Measurements from ENCODE around the gene NOTO. TPM values are rescaled to one million over a fixed set of nuclear protein-coding genes. Genes with fewer than 3 reads are reported as not detected.

Gene NOTO
- total and polyA plus RNA-seq, 2 donors (not counting 3 experiments of a cell fraction or from before 2014, with no cell fraction given), result not detected

DNA sequence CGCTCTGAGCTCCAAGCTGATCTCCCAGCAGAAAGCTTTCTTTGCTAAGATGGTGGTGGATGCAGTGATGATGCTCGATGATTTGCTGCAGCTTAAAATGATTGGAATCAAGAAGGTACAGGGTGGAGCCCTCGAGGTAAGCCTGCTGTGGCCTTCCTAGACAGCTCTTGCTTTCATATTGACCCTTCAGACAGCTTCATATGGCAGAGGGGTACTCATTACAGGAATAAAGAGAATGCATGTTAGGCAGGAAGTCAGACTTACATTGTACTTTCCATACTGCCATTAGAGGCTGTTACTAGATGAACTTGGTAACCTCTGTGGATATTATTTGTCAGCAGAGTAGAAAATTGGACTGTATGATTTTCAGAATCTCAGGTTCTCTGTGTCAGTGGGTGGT lies 42.2 kb downstream of the NOTO start:
- no peaks in the 10 kb centered on the region for H3K9me3 ChIP-seq (replicated peaks; ENCODE audit: control insufficient read depth, insufficient read depth, low read length)
- CTCF ChIA-PET, result no interaction called here
- BruUV-seq (replicated peaks), result no TSS peak
- intact Hi-C loops (cut with micrococcal nuclease) (no loop called here), dilution Hi-C loops (cut with MboI; ENCODE audit: extremely low pct_ligation_motif_present, low sequenced_read_pairs) (no loop called here)
- no peak for FAIRE-seq
- H3K4me1 ChIP-seq (ENCODE audit: control insufficient read depth, extremely low read depth, insufficient read depth, low read length), result peaks cover 8% of the 10 kb centered on the region
- no peaks in the 10 kb centered on the region for H3K9me1 ChIP-seq (replicated peaks; ENCODE audit: control insufficient read depth, extremely low read depth, insufficient read depth, low read length)
- peaks cover 42% of the 10 kb centered on the region in 2 experiments for H3K36me3 ChIP-seq (ENCODE audit: control insufficient read depth in 2 of 2, extremely low read depth in 1 of 2, insufficient read depth in 2 of 2, low read length in 2 of 2)
- peaks cover 6% of the 10 kb centered on the region for H4K20me1 ChIP-seq (replicated peaks; ENCODE audit: control insufficient read depth, extremely low read depth, insufficient read depth, low read length)
- H3K79me2 ChIP-seq (ENCODE audit: control insufficient read depth, insufficient read depth, low read length), result peaks cover 51% of the 10 kb centered on the region
- no peak overlapping the region for H3K9ac ChIP-seq (replicated peaks; ENCODE audit: extremely low read depth, insufficient read depth, low read length)
- H2AFZ ChIP-seq (ENCODE audit: low read depth, low read length), result no peak overlapping the region
- no peaks in the 10 kb centered on the region for H3K27me3 ChIP-seq (ENCODE audit: control insufficient read depth in 2 of 2, insufficient read depth in 2 of 2, low read length in 2 of 2)
- H3K4me3 ChIP-seq (replicated peaks in 1 of 3; ENCODE audit: insufficient read depth in 1 of 3, low read depth in 1 of 3, low read length in 3 of 3), result no peak overlapping the region
- H3K4me2 ChIP-seq (ENCODE audit: insufficient read depth, low read length), result no peak overlapping the region
- DNase-seq (ENCODE audit: low read depth, low spot score), result no peak
- H3K27ac ChIP-seq (ENCODE audit: insufficient read depth, low read depth, low read length), result no peak overlapping the region
- POLR2A ChIA-PET, result interaction anchor here (1.0 kb wide), 1 partner anchor 9 kb away, joined by 3 read pairs; no protein-coding TSS in a partner anchor
- TF ChIP-seq, protein P1, sequence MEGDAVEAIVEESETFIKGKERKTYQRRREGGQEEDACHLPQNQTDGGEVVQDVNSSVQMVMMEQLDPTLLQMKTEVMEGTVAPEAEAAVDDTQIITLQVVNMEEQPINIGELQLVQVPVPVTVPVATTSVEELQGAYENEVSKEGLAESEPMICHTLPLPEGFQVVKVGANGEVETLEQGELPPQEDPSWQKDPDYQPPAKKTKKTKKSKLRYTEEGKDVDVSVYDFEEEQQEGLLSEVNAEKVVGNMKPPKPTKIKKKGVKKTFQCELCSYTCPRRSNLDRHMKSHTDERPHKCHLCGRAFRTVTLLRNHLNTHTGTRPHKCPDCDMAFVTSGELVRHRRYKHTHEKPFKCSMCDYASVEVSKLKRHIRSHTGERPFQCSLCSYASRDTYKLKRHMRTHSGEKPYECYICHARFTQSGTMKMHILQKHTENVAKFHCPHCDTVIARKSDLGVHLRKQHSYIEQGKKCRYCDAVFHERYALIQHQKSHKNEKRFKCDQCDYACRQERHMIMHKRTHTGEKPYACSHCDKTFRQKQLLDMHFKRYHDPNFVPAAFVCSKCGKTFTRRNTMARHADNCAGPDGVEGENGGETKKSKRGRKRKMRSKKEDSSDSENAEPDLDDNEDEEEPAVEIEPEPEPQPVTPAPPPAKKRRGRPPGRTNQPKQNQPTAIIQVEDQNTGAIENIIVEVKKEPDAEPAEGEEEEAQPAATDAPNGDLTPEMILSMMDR (IDR thresholded peaks at IDR 0.05; ENCODE audit: extremely low read depth in 1 of 2, insufficient read depth in 1 of 2, low read depth in 1 of 2, low read length in 2 of 2), result no peak
- TF ChIP-seq POLR2A (IDR thresholded peaks at IDR 0.05; ENCODE audit: low read depth, low read length) (no peak), POLR2AphosphoS5 (IDR thresholded peaks at IDR 0.05; ENCODE audit: insufficient read depth, low read depth, low read length) (no peak), GATA2 (IDR thresholded peaks at IDR 0.05; ENCODE audit: insufficient read depth, insufficient read length, low read depth, low read length) (no peak), FOS (IDR thresholded peaks at IDR 0.05; ENCODE audit: borderline replicate concordance, insufficient read depth, low read length) (no peak), JUN (IDR thresholded peaks at IDR 0.05; ENCODE audit: borderline replicate concordance, insufficient read depth, insufficient read length, low read depth) (no peak)
- TF ChIP-seq, protein P2, sequence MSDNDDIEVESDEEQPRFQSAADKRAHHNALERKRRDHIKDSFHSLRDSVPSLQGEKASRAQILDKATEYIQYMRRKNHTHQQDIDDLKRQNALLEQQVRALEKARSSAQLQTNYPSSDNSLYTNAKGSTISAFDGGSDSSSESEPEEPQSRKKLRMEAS (IDR thresholded peaks at IDR 0.05; ENCODE audit: insufficient read depth, insufficient read length), result no peak

Data from endothelial cell of umbilical vein (primary cell).